Osteocyte (in vitro differentiated cells): ENCODE measurements around the gene SMARCC2. TPM values are rescaled to one million over a fixed set of nuclear protein-coding genes. Genes with fewer than 3 reads are reported as not detected.

Source experiments
- DNase-seq: peaks from one replicate; pipeline ENCODE4 v3.0.0; 2021; ENCODE audit warnings: mixed read lengths; ENCODE audit not compliant: unreplicated experiment; ENCODE audit errors: extremely low spot score
- H3K27ac Mint-ChIP-seq: one replicate; pipeline ENCODE4 v1.8.0; 2021; ENCODE audit warnings: mild to moderate bottlenecking, mixed read lengths; ENCODE audit not compliant: unreplicated experiment
- H3K27me3 Mint-ChIP-seq: one replicate; pipeline ENCODE4 v1.8.0; 2021; ENCODE audit warnings: mixed read lengths; ENCODE audit not compliant: unreplicated experiment
- H3K36me3 Mint-ChIP-seq: one replicate; pipeline ENCODE4 v1.8.0; 2021; ENCODE audit warnings: mixed read lengths; ENCODE audit not compliant: unreplicated experiment
- H3K4me1 Mint-ChIP-seq: one replicate; pipeline ENCODE4 v1.8.0; 2021; ENCODE audit warnings: mixed read lengths; ENCODE audit not compliant: unreplicated experiment
- H3K4me3 Mint-ChIP-seq: one replicate; pipeline ENCODE4 v1.8.0; 2021; ENCODE audit warnings: mild to moderate bottlenecking, moderate library complexity, mixed read lengths; ENCODE audit not compliant: unreplicated experiment
- H3K9me3 Mint-ChIP-seq: one replicate; pipeline ENCODE4 v1.8.0; 2021; ENCODE audit warnings: mixed read lengths; ENCODE audit not compliant: unreplicated experiment
- total RNA-seq: library from RNA; stranded (reverse); gene quantifications from 2 replicates; pipeline ENCODE4 v1.2.1, GENCODE V29; 2021
- TF ChIP-seq, protein P1 (sequence below): fragments of 200-600 bp; sonication (generic); IDR thresholded peaks from 2 replicates; pipeline ENCODE4 v1.5.0; 2021; ENCODE audit warnings: antibody characterized with exemption, mild to moderate bottlenecking, moderate library complexity

SMARCC2 gene
- total RNA-seq, 1 donor from 2014 or later: 128 TPM

DNA sequence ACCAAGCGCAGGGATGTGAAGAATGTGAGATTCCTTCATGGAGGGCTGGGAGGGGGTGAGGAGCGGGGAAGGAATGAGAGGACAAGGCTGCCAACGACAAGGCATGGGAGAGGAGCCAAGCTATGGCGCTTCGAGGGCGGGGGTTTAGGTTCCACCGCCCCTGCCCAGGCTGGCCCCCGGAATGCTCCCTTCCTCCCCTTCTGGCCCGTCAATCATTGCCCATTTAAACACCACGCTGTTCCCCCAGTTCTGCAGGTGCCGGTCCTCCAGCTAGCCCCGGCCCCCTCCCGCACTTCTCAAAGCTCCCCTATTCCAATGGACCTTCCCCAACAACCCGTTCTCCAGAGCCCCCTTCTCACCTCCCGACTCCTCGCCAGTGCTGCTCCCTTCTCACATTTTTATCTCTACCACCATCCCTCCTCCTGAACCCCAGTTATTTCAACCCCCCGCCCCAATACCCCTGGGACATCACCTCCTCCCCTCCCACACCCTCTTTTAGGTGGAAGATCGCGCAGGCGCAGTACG lies 32.0 kb upstream of the SMARCC2 start:
- DNase-seq: no peak
- H3K9me3 Mint-ChIP-seq: no peaks in the 10 kb centered on the region

DNA sequence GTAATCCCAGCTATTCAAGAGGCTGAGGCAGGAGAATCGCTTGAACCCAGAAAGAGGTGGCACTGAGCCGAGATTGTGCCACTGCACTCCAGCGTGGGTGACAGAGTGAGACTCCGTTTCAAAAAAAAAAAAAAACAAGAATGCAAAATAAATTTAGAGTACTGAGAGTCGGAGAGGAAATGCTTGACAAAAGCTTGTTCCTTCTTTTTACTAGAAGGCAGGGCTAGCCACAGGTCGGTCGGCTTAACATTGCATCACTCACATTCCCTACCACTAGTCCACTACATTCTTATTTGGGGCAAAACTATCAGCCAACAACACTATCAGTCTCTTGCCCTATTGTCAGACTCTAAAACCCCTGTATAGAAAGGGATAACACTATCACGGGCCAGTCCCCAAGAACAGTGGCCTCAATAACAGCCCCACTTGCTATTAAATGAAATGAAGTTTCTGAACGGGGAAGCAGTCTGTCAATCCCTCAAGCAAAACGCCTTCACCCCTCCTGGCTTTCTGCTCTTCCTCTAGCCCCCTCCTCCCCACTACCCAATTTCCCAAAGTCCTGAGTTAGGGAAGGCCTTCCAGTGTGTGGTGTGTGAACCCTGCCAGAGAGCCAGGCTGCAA lies 31.4 kb upstream of the SMARCC2 start:
- no peak for DNase-seq
- H3K36me3 Mint-ChIP-seq: peaks cover 6% of the 10 kb centered on the region
- H3K27me3 Mint-ChIP-seq: no peaks in the 10 kb centered on the region

More for the DNA sequence above, 32.0 kb upstream of the SMARCC2 start:
- H3K4me3 Mint-ChIP-seq: peak overlapping the region; percentile 99
- peaks cover 5% of the 10 kb centered on the region for H3K36me3 Mint-ChIP-seq
- TF ChIP-seq, protein P1, sequence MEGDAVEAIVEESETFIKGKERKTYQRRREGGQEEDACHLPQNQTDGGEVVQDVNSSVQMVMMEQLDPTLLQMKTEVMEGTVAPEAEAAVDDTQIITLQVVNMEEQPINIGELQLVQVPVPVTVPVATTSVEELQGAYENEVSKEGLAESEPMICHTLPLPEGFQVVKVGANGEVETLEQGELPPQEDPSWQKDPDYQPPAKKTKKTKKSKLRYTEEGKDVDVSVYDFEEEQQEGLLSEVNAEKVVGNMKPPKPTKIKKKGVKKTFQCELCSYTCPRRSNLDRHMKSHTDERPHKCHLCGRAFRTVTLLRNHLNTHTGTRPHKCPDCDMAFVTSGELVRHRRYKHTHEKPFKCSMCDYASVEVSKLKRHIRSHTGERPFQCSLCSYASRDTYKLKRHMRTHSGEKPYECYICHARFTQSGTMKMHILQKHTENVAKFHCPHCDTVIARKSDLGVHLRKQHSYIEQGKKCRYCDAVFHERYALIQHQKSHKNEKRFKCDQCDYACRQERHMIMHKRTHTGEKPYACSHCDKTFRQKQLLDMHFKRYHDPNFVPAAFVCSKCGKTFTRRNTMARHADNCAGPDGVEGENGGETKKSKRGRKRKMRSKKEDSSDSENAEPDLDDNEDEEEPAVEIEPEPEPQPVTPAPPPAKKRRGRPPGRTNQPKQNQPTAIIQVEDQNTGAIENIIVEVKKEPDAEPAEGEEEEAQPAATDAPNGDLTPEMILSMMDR: no peak
- no peaks in the 10 kb centered on the region for H3K27me3 Mint-ChIP-seq
- peaks cover 40% of the 10 kb centered on the region for H3K4me1 Mint-ChIP-seq
- H3K27ac Mint-ChIP-seq: peak overlapping the region; percentile 99

DNA sequence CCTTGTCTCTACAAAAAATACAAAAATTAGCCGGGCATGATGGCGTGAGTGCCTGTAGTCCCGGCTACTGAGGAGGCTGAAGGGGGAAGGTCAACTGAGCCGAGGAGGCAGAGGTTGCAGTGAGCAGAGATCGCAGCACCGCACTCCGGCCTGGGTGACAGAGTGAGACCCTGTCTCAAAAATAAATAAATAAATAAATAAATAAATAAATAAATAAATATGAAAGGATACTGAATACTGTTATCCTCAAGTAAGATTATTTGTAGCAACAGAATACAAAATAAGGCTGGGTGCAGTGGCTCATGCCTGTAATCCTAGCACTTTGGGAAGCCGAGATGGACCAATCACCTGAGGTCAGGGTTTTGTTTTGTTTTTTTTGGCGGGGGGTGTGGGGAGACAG lies 30.6 kb upstream of the SMARCC2 start:
- TF ChIP-seq, protein P1: no peak
- Mint-ChIP-seq H3K9me3 (no peaks in the 10 kb centered on the region), H3K4me1 (peaks cover 32% of the 10 kb centered on the region), H3K27me3 (no peaks in the 10 kb centered on the region), H3K36me3 (peaks cover 10% of the 10 kb centered on the region), H3K4me3 (peak overlapping the region; percentile 22), H3K27ac (peak overlapping the region; percentile 57)
- no peak for DNase-seq

More for the DNA sequence above, 31.4 kb upstream of the SMARCC2 start:
- H3K9me3 Mint-ChIP-seq: no peaks in the 10 kb centered on the region
- TF ChIP-seq, protein P1: no peak
- H3K27ac Mint-ChIP-seq: peak overlapping the region; percentile 99
- H3K4me3 Mint-ChIP-seq: peak overlapping the region; percentile 99
- H3K4me1 Mint-ChIP-seq: peaks cover 40% of the 10 kb centered on the region

DNA sequence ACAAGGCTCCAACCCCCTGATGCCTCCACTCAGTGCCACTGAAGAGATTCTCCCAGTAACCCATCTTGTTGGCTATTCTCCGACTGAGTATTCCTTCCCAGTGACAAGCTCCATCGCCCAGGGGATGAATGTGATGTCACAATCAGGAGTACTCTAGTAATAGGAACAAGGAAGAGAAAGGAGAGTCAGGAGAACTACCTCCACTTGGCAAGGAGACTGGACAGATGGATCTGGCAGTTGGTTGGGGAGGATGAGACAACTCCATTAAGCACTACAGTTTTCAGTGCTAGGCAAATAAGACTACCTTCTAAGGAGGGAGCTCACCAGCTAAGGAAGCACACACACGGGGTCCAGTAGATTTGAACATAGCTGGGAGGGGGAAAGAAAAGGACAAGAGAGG lies 27.2 kb upstream of the SMARCC2 start:
- peaks cover 9% of the 10 kb centered on the region for H3K4me1 Mint-ChIP-seq
- no peaks in the 10 kb centered on the region for H3K9me3 Mint-ChIP-seq
- no peaks in the 10 kb centered on the region for H3K27me3 Mint-ChIP-seq
- TF ChIP-seq, protein P1: no peak
- H3K4me3 Mint-ChIP-seq: no peak overlapping the region
- peaks cover 29% of the 10 kb centered on the region for H3K36me3 Mint-ChIP-seq
- H3K27ac Mint-ChIP-seq: no peak overlapping the region
- DNase-seq: no peak

DNA sequence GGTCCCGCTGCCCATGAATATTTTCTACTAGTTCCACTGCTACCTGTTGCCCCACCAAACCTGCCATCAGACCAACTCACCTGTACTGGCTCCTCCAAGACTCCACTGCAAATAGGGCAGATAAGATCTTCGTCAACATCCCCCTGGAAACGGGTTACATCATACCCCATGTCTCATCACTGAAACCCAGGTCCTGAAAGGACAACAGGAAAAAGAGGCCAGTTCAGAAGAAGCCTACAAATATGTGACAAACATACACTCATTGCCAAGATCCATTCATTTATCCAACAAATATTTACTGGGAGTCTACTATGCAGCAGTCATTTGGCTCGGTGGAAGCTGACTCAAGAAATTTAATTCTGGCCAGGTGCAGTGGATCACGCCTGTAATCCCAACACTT lies 24.6 kb upstream of the SMARCC2 start:
- Mint-ChIP-seq H3K27me3 (no peaks in the 10 kb centered on the region), H3K4me1 (peaks cover 3% of the 10 kb centered on the region), H3K4me3 (no peak overlapping the region), H3K9me3 (no peaks in the 10 kb centered on the region), H3K27ac (no peak overlapping the region), H3K36me3 (peaks cover 39% of the 10 kb centered on the region)
- TF ChIP-seq, protein P1: no peak
- DNase-seq: no peak
